ENCODE data around the gene MSANTD1.
"Not testable (repeated sequence)": the region's sequence is repeated elsewhere in the genome, so short reads cannot be mapped to it uniquely, and the experiment has no call there.

The MSANTD1 gene

DNA sequence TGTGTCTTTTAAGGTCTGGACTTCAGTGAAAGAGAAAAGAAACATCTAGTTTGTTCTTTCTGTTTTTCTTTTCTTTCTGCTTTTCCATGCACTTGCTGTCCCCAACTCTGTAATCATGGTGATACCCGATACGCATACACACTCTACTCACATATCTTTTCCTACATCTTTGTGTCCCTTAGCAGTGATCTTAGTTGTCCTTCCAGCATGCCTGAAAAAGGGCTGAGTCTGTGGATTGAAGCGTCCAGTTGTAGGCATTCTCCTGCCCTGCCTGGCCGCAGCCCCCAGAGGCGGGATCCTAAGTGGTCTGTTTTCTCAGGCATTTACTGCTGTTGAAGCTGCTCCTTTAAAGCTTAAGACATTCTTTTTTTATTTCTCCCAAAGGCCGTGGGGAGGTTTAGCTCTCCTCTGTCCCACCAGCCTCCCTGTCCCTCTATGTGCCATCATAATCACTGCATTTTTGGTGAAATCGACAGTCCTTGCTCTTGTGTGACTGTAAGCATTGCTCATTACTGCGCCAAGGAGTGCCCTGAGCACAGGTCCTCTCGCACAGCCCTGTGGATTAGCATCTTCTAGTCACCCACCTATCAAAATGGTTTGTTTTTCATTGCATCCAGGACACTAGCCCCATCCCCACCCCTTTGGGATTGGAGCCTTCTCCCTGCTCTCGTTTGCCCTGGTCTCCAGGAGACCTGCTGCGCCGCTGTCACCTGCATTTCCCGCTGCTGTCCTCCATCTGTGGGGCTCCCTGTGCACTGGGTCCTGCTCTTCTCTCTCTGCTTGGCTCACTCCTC, 48.3 kb downstream of the MSANTD1 start:
- no peak overlapping the region for H3K4me3 ChIP-seq (ENCODE audit: low read length)
- peaks cover 5% of the 10 kb centered on the region; the same call in 1 of the 2 replicates for H3K4me1 ChIP-seq (ENCODE audit: low read length)
- H3K9ac ChIP-seq (ENCODE audit: low read length), result no peak overlapping the region

DNA sequence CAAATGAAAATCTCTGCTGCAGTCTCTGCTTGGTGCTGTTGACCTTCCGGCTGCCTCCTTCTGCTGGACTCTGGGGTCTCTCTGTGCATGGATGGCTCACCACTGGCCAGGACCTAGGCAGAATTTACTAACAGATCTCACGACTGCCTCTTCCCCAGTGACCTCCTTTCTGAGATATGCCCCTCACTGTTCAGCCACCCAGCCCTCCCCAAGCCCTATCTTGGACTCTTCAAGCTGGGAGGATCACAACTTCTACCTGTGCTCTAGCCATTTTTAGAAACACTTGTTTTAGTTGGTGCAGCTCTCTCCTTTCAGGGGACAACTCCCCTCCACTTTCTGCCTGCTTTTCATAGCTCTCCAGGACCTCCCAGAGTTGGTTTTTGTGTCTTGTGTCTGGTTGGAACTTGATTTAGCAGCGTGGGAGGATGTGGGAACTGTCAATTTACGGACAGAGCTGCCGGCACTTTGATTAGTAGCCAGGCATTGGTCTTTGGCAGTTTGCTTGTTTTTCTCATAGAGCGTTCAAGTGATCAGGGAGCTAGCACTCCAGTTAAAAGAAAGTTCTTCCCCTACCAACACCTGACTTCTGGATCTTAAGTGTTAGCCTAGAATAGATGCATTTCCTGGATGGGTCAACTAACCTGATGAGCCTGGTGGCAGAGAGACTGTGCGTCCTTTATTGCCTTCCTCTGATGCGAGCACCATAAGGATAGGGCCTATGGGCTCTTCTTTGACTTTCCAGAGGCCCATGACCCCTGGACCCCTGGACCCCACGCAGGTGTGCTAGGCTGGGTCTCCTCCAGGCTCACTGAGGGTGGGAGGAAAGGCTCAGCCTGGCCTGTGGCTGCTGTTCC, 50.4 kb downstream of the MSANTD1 start:
- no peaks in the 10 kb centered on the region for H3K9me3 ChIP-seq (ENCODE audit: insufficient read depth, low read length)
- H3K4me1 ChIP-seq (ENCODE audit: low read length), result peaks cover 16% of the 10 kb centered on the region
- H3K27me3 ChIP-seq (ENCODE audit: low read depth, low read length), result peaks cover 48% of the 10 kb centered on the region
- no peak overlapping the region for H3K9ac ChIP-seq (ENCODE audit: low read length)
- H3K4me2 ChIP-seq (ENCODE audit: low read length), result no peak overlapping the region
- no peak overlapping the region for H3K27ac ChIP-seq (ENCODE audit: low read length)
- no peaks in the 10 kb centered on the region for H4K20me1 ChIP-seq (ENCODE audit: insufficient read depth, low read length)
- H3K36me3 ChIP-seq (replicated peaks; ENCODE audit: low read depth, low read length), result no peaks in the 10 kb centered on the region
- H2AFZ ChIP-seq (ENCODE audit: low read depth, low read length), result no peak overlapping the region
- no peaks in the 10 kb centered on the region for H3K79me2 ChIP-seq (ENCODE audit: low read length)
- TF ChIP-seq, protein P1, sequence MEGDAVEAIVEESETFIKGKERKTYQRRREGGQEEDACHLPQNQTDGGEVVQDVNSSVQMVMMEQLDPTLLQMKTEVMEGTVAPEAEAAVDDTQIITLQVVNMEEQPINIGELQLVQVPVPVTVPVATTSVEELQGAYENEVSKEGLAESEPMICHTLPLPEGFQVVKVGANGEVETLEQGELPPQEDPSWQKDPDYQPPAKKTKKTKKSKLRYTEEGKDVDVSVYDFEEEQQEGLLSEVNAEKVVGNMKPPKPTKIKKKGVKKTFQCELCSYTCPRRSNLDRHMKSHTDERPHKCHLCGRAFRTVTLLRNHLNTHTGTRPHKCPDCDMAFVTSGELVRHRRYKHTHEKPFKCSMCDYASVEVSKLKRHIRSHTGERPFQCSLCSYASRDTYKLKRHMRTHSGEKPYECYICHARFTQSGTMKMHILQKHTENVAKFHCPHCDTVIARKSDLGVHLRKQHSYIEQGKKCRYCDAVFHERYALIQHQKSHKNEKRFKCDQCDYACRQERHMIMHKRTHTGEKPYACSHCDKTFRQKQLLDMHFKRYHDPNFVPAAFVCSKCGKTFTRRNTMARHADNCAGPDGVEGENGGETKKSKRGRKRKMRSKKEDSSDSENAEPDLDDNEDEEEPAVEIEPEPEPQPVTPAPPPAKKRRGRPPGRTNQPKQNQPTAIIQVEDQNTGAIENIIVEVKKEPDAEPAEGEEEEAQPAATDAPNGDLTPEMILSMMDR (IDR thresholded peaks at IDR 0.05; ENCODE audit: low read depth, low read length), result no peak
- no peak for TF ChIP-seq EZH2phosphoT487 (IDR thresholded peaks at IDR 0.05; ENCODE audit: low read depth)
- H3K4me3 ChIP-seq (ENCODE audit: low read length), result no peak overlapping the region

More for the DNA sequence above, 48.3 kb downstream of the MSANTD1 start:
- peaks cover 43% of the 10 kb centered on the region for H3K27me3 ChIP-seq (ENCODE audit: low read depth, low read length)
- H3K27ac ChIP-seq (ENCODE audit: low read length), result no peak overlapping the region
- H4K20me1 ChIP-seq (ENCODE audit: insufficient read depth, low read length), result no peaks in the 10 kb centered on the region
- H3K36me3 ChIP-seq (replicated peaks; ENCODE audit: low read depth, low read length), result no peaks in the 10 kb centered on the region
- H2AFZ ChIP-seq (ENCODE audit: low read depth, low read length), result no peak overlapping the region
- no peaks in the 10 kb centered on the region for H3K9me3 ChIP-seq (ENCODE audit: insufficient read depth, low read length)
- TF ChIP-seq, protein P1 (IDR thresholded peaks at IDR 0.05; ENCODE audit: low read depth, low read length), result no peak
- H3K79me2 ChIP-seq (ENCODE audit: low read length), result no peaks in the 10 kb centered on the region
- H3K4me2 ChIP-seq (ENCODE audit: low read length), result no peak overlapping the region

DNA sequence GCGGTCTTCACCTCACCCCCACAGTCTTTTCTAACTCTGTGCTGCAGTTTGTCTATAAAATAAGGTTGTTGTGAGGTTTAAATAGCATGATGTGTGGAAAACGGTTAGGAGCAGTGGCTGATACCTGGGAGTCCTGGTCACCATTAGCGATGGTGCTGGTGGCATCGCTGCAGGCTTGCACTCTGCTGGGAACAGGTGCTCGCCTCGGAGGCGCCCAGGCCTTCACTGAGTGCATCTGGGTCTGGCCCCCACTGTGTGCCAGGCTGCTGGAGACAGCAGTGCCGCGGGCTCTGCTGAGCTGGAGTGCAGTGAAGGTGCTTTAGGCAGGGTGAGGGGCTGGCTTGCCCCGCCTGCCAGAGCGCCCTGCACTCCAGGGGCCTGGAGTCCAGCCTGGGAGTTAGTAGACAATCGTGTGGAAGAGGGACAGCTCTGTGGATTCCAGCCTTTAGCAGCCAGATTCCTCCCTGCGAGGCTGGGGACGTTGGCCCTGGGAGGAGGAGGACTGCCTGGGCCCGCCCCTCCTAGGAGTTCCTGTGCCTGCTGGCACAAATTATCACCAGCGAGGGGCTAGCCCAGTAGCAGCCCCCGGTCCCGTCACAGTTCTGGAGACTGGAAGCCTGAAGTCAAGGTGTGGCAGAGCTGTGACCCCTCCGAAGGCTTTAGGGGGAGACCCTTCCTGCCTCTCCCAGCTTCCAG, 51.2 kb downstream of the MSANTD1 start:
- no peak overlapping the region for H3K4me3 ChIP-seq (ENCODE audit: low read length)
- peaks cover 48% of the 10 kb centered on the region for H3K27me3 ChIP-seq (ENCODE audit: low read depth, low read length)
- no peak overlapping the region for H3K27ac ChIP-seq (ENCODE audit: low read length)
- H3K9me3 ChIP-seq (ENCODE audit: insufficient read depth, low read length), result no peaks in the 10 kb centered on the region
- peaks cover 16% of the 10 kb centered on the region for H3K4me1 ChIP-seq (ENCODE audit: low read length)
- H3K9ac ChIP-seq (ENCODE audit: low read length), result no peak overlapping the region
- no peak overlapping the region for H2AFZ ChIP-seq (ENCODE audit: low read depth, low read length)
- no peaks in the 10 kb centered on the region for H3K36me3 ChIP-seq (replicated peaks; ENCODE audit: low read depth, low read length)
- H3K4me2 ChIP-seq (ENCODE audit: low read length), result no peak overlapping the region
- H4K20me1 ChIP-seq (ENCODE audit: insufficient read depth, low read length), result no peaks in the 10 kb centered on the region
- no peaks in the 10 kb centered on the region for H3K79me2 ChIP-seq (ENCODE audit: low read length)
- TF ChIP-seq, protein P1 (IDR thresholded peaks at IDR 0.05; ENCODE audit: low read depth, low read length), result no peak
- TF ChIP-seq EZH2phosphoT487 (IDR thresholded peaks at IDR 0.05; ENCODE audit: low read depth), result no peak

DNA sequence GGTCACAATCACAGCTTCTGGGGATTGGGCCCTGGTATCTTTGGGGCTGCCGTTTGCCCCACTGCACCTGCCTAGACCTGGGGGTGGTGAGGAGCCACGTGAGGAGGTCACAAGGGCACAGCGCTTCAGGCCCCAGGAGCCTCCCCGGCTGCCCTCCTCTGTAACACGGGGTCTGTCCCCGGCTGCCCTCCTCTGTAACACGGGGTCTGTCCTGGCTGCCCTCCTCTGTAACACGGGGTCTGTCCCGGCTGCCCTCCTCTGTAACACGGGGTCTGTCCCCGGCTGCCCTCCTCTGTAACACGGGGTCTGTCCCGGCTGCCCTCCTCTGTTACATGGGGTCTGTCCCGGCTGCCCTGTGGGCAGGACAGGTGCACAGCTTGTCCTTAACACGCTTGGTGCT, 51.9 kb downstream of the MSANTD1 start:
- not testable (repeated sequence) for H3K27ac ChIP-seq (ENCODE audit: low read length); H3K4me2 ChIP-seq (ENCODE audit: low read length)

More for the DNA sequence above, 51.9 kb downstream of the MSANTD1 start:
- H3K36me3 ChIP-seq (replicated peaks; ENCODE audit: low read depth, low read length); H3K9me3 ChIP-seq (ENCODE audit: insufficient read depth, low read length); H3K9ac ChIP-seq (ENCODE audit: low read length); H3K79me2 ChIP-seq (ENCODE audit: low read length); H4K20me1 ChIP-seq (ENCODE audit: insufficient read depth, low read length); H2AFZ ChIP-seq (ENCODE audit: low read depth, low read length); H3K4me3 ChIP-seq (ENCODE audit: low read length): not testable (repeated sequence)
- H3K4me1 ChIP-seq (ENCODE audit: low read length), result peaks cover 22% of the 10 kb centered on the region
- H3K27me3 ChIP-seq (ENCODE audit: low read depth, low read length), result peaks cover 45% of the 10 kb centered on the region
